Mesenchymal stem cell (in vitro differentiated cells and primary cell): ENCODE data around the gene CTRL.

Source experiments
- DNase-seq: peaks from one replicate; pipeline ENCODE4 v3.0.0-alpha.2; 2013
- H2AFZ ChIP-seq: one replicate; pipeline ENCODE4 v1.6.1; 2013; ENCODE audit warnings: low read depth, mild to moderate bottlenecking, control low read depth, inconsistent platforms, low read length, moderate library complexity
- H2AK5ac ChIP-seq: 2 replicates; pipeline ENCODE4 v1.6.1; 2013; ENCODE audit warnings: low read length, moderate library complexity, mild to moderate bottlenecking, inconsistent platforms; ENCODE audit not compliant: severe bottlenecking
- H2BK120ac ChIP-seq: one replicate; pipeline ENCODE4 v1.6.1; 2013; ENCODE audit warnings: low read depth, mild to moderate bottlenecking, inconsistent platforms, low read length, moderate library complexity
- H2BK12ac ChIP-seq, 2 experiments: one replicate each; pipeline ENCODE4 v1.6.1; 2013; ENCODE audit warnings: inconsistent platforms in 2 of 2, low read length in 2 of 2, mild to moderate bottlenecking in 2 of 2, moderate library complexity in 2 of 2, control low read depth in 1 of 2
- H2BK15ac ChIP-seq: one replicate; pipeline ENCODE4 v1.6.1; 2013; ENCODE audit warnings: mild to moderate bottlenecking, low read depth, inconsistent platforms; ENCODE audit not compliant: poor library complexity, severe bottlenecking
- H2BK5ac ChIP-seq: 2 replicates; pipeline ENCODE4 v1.6.1; 2013; ENCODE audit warnings: low read depth, mild to moderate bottlenecking, low read length, control low read depth, inconsistent platforms; ENCODE audit not compliant: poor library complexity, severe bottlenecking
- H3K14ac ChIP-seq, 2 experiments: one replicate each; pipeline ENCODE4 v1.6.1; 2013; ENCODE audit warnings: inconsistent platforms in 2 of 2, low read length in 2 of 2, control low read depth in 1 of 2, mild to moderate bottlenecking in 1 of 2, moderate library complexity in 1 of 2
- H3K18ac ChIP-seq, 2 experiments: one replicate each; pipeline ENCODE4 v1.6.1; 2013; ENCODE audit warnings: inconsistent platforms in 2 of 2, low read length in 2 of 2, control low read depth in 1 of 2, low read depth in 1 of 2, mild to moderate bottlenecking in 1 of 2
- H3K23ac ChIP-seq, 2 experiments: one replicate each; pipeline ENCODE4 v1.6.1; 2013; ENCODE audit warnings: inconsistent platforms in 2 of 2, low read length in 2 of 2, mild to moderate bottlenecking in 2 of 2, moderate library complexity in 2 of 2, control low read depth in 1 of 2
- H3K27ac ChIP-seq: 2 replicates; pipeline ENCODE4 v1.5.1; 2013; ENCODE audit warnings: mild to moderate bottlenecking, moderate library complexity, low read length, control low read depth, inconsistent platforms; ENCODE audit not compliant: poor library complexity, severe bottlenecking
- H3K27me3 ChIP-seq, 2 experiments: 2 replicates each; pipeline versions ENCODE4 v1.6.1 to v1.7.0; 2013; ENCODE audit warnings: low read length in 2 of 2, mild to moderate bottlenecking in 2 of 2, moderate library complexity in 2 of 2, control low read depth in 1 of 2, inconsistent platforms in 1 of 2; ENCODE audit not compliant: control insufficient read depth in 1 of 2, insufficient read depth in 1 of 2
- H3K36me3 ChIP-seq, 2 experiments: 2 replicates each; pipeline versions ENCODE4 v1.6.1 to v1.7.0; 2013; ENCODE audit warnings: low read length in 2 of 2, control low read depth in 1 of 2, inconsistent platforms in 1 of 2, low read depth in 1 of 2, mild to moderate bottlenecking in 1 of 2; ENCODE audit not compliant: insufficient read depth in 2 of 2, control insufficient read depth in 1 of 2
- H3K4ac ChIP-seq, 2 experiments: one replicate each; pipeline ENCODE4 v1.6.1; 2013; ENCODE audit warnings: inconsistent platforms in 2 of 2, low read length in 2 of 2, mild to moderate bottlenecking in 2 of 2, moderate library complexity in 2 of 2, control low read depth in 1 of 2, low read depth in 1 of 2
- H3K4me1 ChIP-seq: 2 replicates; pipeline ENCODE4 v1.6.1; 2013; ENCODE audit warnings: low read depth, low read length, control low read depth; ENCODE audit not compliant: control insufficient read depth, insufficient read depth
- H3K4me2 ChIP-seq: 2 replicates; pipeline ENCODE4 v1.6.1; 2013; ENCODE audit warnings: low read length, mild to moderate bottlenecking, inconsistent platforms; ENCODE audit not compliant: poor library complexity, severe bottlenecking
- H3K4me3 ChIP-seq, 2 experiments: 2 replicates each; pipeline versions ENCODE4 v1.5.1 to v1.7.0; 2013; ENCODE audit warnings: low read length in 2 of 2, mild to moderate bottlenecking in 2 of 2, control low read depth in 1 of 2, low read depth in 1 of 2; ENCODE audit not compliant: insufficient read depth in 1 of 2
- H3K79me1 ChIP-seq: replicated peaks from 2 replicates; pipeline ENCODE4 v1.6.1; 2013; ENCODE audit warnings: mild to moderate bottlenecking, control low read depth, low read length, inconsistent platforms; ENCODE audit not compliant: poor library complexity, severe bottlenecking
- H3K9ac ChIP-seq: 2 replicates; pipeline ENCODE4 v1.7.0; 2013; ENCODE audit warnings: mild to moderate bottlenecking, low read length, moderate library complexity
- H3K9me3 ChIP-seq: 2 replicates; pipeline ENCODE4 v1.7.0; 2013; ENCODE audit warnings: mild to moderate bottlenecking, low read length; ENCODE audit not compliant: control insufficient read depth
- H4K8ac ChIP-seq: one replicate; pipeline ENCODE4 v1.6.1; 2013; ENCODE audit warnings: inconsistent platforms, mild to moderate bottlenecking, low read length, moderate library complexity
- H4K91ac ChIP-seq: one replicate; pipeline ENCODE4 v1.6.1; 2013; ENCODE audit warnings: mild to moderate bottlenecking, low read length, inconsistent platforms
- WGBS: methylation state at CpG from one replicate; pipeline ENCODE4 v1.1.7; 2013; ENCODE audit warnings: mixed read lengths; 5-methylcytosine and 5-hydroxymethylcytosine counted together

Gene CTRL

DNA sequence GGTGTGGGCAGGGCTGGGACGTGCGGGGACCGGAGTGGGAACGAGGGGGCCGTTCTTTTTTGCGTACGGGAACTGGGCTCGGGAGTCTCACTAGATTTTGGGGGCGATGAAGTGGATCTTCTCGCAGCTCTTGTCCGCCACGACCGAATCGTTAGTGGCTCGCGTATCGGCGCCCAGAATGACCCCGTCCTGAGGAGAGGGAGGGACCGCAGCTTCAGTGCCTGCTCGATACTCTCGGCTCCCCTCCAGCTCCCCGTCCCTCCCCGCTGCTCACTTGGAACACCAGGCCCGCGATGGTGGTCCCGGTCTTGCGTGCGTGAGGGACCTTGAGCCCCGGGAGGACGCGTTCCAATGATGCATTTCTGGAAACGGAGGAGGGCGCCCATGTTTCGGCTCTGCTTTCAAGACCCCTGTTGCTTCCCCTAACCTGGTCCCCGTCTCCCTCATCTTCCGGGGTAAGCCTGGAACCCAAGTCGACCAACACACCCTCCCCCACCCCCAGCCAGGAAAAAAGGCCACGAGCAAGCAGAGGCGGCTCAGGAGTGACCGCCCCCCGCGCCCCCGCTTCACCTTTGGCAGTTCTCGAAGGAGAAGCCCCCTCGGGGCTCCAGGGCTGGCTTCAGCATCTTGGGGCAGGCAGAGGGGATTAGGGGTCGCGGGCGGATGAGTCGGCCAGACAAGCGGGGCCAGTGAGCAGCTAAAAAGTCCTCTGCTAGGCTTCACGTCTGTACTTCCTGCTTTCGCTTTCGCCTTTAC, 4.6 kb upstream of the CTRL start, which contains the start of gene PSMB10:
TSS of gene PSMB10 (minus strand) at position 727 of the 756 bp plus-strand sequence. CDS start at position 626, 101 bp downstream.
- Histone ChIP-seq H2BK120ac (peak within 1 kb of the TSS; percentile 81), H3K4me3 (peak within 1 kb of the TSS; percentile 95 to 98), H2AFZ (peak within 1 kb of the TSS; percentile 86), H4K91ac (peak within 1 kb of the TSS; percentile 96), H3K9me3 (no peaks in the 10 kb centered on the region), H3K4me1 (peaks cover 29% of the 10 kb centered on the region), H4K8ac (peak within 1 kb of the TSS; percentile 95), H3K14ac (peak within 1 kb of the TSS in 1 of 2 experiments; percentile 96), H3K9ac (peak within 1 kb of the TSS; percentile 98), H2BK5ac (peak within 1 kb of the TSS; percentile 93), H3K27ac (peak within 1 kb of the TSS; percentile 94), H3K23ac (peak within 1 kb of the TSS in 1 of 2 experiments; percentile 77), H2BK15ac (peak within 1 kb of the TSS; percentile 39), H3K18ac (peak within 1 kb of the TSS; percentile 88 to 99), H3K27me3 (no peaks in the 10 kb centered on the region), H3K4me2 (peak within 1 kb of the TSS; percentile 87), H3K36me3 (peaks cover 36 to 46% of the 10 kb centered on the region in 2 experiments), H3K79me1 (peaks cover 17% of the 10 kb centered on the region), H2AK5ac (peak within 1 kb of the TSS; percentile 71), H2BK12ac (peak within 1 kb of the TSS; percentile 7 to 48), H3K4ac (peak within 1 kb of the TSS; percentile 98)
- WGBS = under 1% methylated on average over 52 of the region's 54 CpGs
- peak; percentile 91 for DNase-seq

DNA sequence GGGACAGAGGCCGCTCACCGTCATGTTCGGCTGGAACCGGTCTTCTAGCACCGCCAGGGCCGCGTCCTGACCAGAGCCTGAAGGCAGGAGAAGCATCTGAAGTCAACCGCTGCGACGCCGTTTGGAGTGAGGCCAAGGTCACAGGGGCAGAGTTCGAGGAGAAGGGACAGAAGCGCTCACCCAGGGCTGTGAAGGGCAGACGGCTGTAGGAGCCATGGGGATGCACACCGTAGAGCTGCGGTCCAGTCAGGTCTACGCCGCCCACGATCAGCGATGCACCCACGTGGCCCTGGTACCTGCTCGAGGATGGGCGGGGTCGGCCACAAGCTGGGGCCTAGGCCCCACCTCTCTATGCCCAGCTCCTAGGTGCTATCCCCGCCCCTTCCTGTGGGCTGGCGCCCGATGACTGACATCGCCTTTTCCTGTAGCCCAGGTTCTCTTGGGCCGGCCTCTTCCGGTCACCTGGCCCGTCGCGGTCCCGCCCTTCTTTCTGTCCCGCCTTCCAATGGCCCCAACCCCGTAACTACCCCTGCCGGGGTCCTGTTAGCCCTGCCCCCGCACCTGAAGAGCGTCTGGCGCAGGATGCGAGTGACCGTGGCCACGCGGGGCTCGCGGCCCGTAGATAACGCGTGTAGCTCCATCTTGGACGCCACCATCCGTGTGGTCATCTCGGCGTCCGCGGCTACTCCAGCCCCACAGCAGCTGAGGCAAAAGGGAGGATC, 3.9 kb upstream of the CTRL start:
- Histone ChIP-seq H3K4ac (peak overlapping the region; percentile 98), H2BK15ac (peak overlapping the region; percentile 39), H2BK12ac (peak overlapping the region in 1 of 2 experiments; percentile 45), H2AK5ac (peak overlapping the region; percentile 47), H3K27me3 (no peaks in the 10 kb centered on the region), H3K4me2 (peak overlapping the region; percentile 87), H3K79me1 (peaks cover 17% of the 10 kb centered on the region), H3K23ac (peak overlapping the region in 1 of 2 experiments; percentile 75), H4K8ac (peak overlapping the region; percentile 95), H3K27ac (peak overlapping the region; percentile 94), H3K4me1 (peaks cover 29% of the 10 kb centered on the region), H3K14ac (peak overlapping the region in 1 of 2 experiments; percentile 96), H4K91ac (peak overlapping the region; percentile 96), H3K36me3 (peaks cover 38 to 48% of the 10 kb centered on the region in 2 experiments), H2BK5ac (peak overlapping the region; percentile 93), H3K4me3 (peak overlapping the region; percentile 95 to 98), H3K9ac (peak overlapping the region; percentile 98), H2BK120ac (peak overlapping the region; percentile 73), H2AFZ (peak overlapping the region; percentile 86), H3K9me3 (no peaks in the 10 kb centered on the region), H3K18ac (peak overlapping the region; percentile 88 to 99)
- DNase-seq = peak; percentile 93
- WGBS = under 1% methylated on average over 55 of the region's 55 CpGs

DNA sequence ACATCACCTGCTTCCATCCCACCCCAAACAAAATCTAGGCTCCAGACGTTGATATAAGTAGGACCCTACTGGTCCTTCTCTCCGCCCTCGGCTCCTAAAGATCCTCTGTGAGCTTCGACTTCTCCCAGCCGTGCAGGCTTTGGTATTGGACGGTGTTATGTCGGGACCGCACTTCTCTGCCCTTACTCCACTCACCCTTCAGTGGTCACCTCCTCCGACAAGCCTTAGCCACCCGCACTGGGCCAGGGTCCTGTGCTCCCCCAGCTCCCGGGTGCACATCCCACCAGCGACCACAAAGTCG, 3.4 kb upstream of the CTRL start:
- no peak overlapping the region for H3K23ac ChIP-seq
- no peak overlapping the region for H3K27ac ChIP-seq
- H3K9me3 ChIP-seq = no peaks in the 10 kb centered on the region
- H2AK5ac ChIP-seq = no peak overlapping the region
- peak overlapping the region; percentile 16 to 88 for H3K4ac ChIP-seq
- H2AFZ ChIP-seq = peak overlapping the region; percentile 57
- peak overlapping the region; percentile 2 for H4K8ac ChIP-seq
- DNase-seq = no peak
- no peak overlapping the region for H2BK120ac ChIP-seq
- peaks cover 28% of the 10 kb centered on the region for H3K4me1 ChIP-seq
- peak overlapping the region; percentile 61 to 98 for H3K4me3 ChIP-seq
- peak overlapping the region; percentile 67 for H3K4me2 ChIP-seq
- peaks cover 22% of the 10 kb centered on the region for H3K79me1 ChIP-seq
- no peak overlapping the region for H2BK12ac ChIP-seq
- no peaks in the 10 kb centered on the region for H3K27me3 ChIP-seq
- peak overlapping the region; percentile 3 for H4K91ac ChIP-seq
- H3K36me3 ChIP-seq = peaks cover 38 to 48% of the 10 kb centered on the region in 2 experiments
- peak overlapping the region in 1 of 2 experiments; percentile 97 for H3K18ac ChIP-seq
- 18% methylated on average over 13 of the region's 13 CpGs for whole genome bisulfite sequencing
- peak overlapping the region in 1 of 2 experiments; percentile 77 for H3K14ac ChIP-seq
- H2BK5ac ChIP-seq = no peak overlapping the region
- peak overlapping the region; percentile 98 for H3K9ac ChIP-seq
- no peak overlapping the region for H2BK15ac ChIP-seq
